ENCODE results near the gene OCIAD1.

Gene OCIAD1

DNA sequence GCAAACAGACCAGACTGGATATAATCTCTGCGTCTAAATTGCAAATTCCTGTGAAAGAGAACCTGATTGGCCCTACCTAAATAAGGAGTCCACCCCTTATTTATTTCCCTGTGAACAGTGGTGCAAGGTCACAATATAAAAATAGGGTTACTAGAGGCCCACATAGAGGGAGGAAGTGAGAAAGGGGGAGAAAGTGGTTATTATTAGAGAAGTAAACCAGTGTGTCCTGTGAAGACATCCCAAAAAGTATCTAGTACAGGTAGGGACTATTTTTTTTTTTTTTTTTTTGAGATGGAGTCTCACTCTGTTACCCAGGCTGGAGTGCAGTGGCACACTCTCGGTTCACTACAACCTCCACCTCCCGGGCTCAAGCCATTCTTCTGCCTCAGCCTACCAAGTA is 35.8 kb upstream of the OCIAD1 start:
- H3K36me3 ChIP-seq (ENCODE audit: insufficient read depth): no peaks in the 10 kb centered on the region
- H3K4me2 ChIP-seq: no peak overlapping the region
- no peak overlapping the region for H3K4me3 ChIP-seq (IDR thresholded peaks at IDR 0.05; ENCODE audit: insufficient read depth, low read depth, low read length)
- no peaks in the 10 kb centered on the region for H3K79me2 ChIP-seq (ENCODE audit: insufficient read depth, low read depth)
- H3K4me1 ChIP-seq (ENCODE audit: low read depth, poor library complexity, severe bottlenecking): peaks cover 11% of the 10 kb centered on the region
- H3K9ac ChIP-seq: no peak overlapping the region
- no peak overlapping the region for H3K27ac ChIP-seq
- H4K20me1 ChIP-seq (ENCODE audit: insufficient read depth): no peaks in the 10 kb centered on the region
- TF ChIP-seq, protein P1, sequence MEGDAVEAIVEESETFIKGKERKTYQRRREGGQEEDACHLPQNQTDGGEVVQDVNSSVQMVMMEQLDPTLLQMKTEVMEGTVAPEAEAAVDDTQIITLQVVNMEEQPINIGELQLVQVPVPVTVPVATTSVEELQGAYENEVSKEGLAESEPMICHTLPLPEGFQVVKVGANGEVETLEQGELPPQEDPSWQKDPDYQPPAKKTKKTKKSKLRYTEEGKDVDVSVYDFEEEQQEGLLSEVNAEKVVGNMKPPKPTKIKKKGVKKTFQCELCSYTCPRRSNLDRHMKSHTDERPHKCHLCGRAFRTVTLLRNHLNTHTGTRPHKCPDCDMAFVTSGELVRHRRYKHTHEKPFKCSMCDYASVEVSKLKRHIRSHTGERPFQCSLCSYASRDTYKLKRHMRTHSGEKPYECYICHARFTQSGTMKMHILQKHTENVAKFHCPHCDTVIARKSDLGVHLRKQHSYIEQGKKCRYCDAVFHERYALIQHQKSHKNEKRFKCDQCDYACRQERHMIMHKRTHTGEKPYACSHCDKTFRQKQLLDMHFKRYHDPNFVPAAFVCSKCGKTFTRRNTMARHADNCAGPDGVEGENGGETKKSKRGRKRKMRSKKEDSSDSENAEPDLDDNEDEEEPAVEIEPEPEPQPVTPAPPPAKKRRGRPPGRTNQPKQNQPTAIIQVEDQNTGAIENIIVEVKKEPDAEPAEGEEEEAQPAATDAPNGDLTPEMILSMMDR (conservative IDR thresholded peaks at IDR 0.05; ENCODE audit: low read depth, low read length): no peak
- no peak overlapping the region for H2AFZ ChIP-seq (ENCODE audit: low read depth)
- no peaks in the 10 kb centered on the region for H3K27me3 ChIP-seq (ENCODE audit: insufficient read depth, low read depth)

DNA sequence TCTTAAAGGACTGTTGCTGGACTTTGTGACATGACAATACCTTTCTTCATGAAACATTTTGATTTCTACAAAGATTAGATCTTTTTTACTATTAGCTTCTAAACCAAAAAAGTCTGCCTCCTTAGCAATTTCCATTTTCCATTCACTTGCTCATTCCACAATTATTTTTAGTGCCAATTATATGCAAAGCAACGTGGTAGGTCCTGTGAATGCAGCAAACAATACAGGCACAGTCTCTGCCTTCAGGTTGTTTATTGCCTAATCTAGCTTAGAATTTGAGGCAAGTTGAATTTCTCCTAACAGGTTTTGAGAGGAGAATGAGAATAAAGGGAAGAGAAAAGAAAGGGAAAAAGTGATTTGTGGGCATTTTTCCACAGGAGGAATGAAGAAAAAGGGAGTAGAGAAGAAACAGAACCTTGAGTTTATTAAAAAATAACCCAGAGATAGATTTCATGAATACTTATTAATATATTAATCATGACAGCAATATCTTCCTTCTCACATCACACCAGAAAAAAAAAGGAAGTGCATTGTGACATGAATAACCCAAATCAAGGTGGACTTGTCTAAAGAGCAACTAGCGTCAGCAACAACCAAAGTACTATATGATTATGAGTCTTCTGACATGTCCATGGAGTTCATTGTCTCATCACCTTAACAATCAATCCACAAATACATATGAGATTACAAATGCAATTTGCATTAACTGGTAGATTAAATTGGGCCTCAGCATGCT is 34.5 kb upstream of the OCIAD1 start:
- TF ChIP-seq, protein P1 (conservative IDR thresholded peaks at IDR 0.05; ENCODE audit: low read depth, low read length): no peak
- H3K4me1 ChIP-seq (ENCODE audit: low read depth, poor library complexity, severe bottlenecking): peaks cover 11% of the 10 kb centered on the region
- H2AFZ ChIP-seq (ENCODE audit: low read depth): no peak overlapping the region
- no peaks in the 10 kb centered on the region for H3K27me3 ChIP-seq (ENCODE audit: insufficient read depth, low read depth)
- H3K9ac ChIP-seq: no peak overlapping the region
- no peaks in the 10 kb centered on the region for H3K36me3 ChIP-seq (ENCODE audit: insufficient read depth)
- no peaks in the 10 kb centered on the region for H4K20me1 ChIP-seq (ENCODE audit: insufficient read depth)
- H3K4me2 ChIP-seq: no peak overlapping the region
- H3K79me2 ChIP-seq (ENCODE audit: insufficient read depth, low read depth): no peaks in the 10 kb centered on the region
- H3K27ac ChIP-seq: no peak overlapping the region
- H3K4me3 ChIP-seq (IDR thresholded peaks at IDR 0.05; ENCODE audit: insufficient read depth, low read depth, low read length): no peak overlapping the region

DNA sequence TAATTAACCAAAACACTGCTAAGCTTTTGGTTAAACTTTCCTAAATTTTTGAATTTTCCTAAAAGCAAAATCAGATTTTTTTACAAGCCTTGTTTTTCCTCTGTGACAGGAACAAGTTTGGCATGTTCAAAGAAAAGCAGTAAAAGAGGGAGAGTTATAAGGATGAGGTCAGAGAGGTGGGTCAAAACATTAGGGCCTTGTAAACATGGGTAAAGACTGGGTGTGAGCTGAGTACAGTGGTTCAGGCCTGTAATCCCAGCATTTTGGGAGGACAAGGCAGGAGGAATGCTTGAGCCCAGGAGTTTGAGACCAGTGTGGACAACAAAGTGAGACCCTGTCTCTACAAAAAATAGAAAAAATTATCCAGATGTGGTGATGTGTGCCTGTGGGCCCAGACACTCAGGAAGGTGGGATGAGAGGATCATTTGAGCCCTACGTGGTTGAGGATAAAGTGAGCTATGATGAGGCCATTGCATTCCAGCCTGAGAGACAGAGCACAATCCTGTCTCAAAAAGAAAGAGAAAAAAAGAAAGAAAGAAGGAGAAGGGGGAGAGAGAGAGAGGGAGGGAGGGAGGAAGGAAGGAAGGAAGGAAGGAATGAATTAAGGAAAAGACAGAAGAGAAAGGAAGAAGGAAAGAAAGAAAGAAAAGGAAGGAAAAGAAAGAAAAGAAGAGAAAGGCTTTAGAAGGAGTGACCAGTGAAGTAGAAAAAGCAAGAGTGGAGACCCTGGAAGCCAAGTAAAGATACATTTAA is 33.8 kb upstream of the OCIAD1 start:
- no peak overlapping the region for H3K27ac ChIP-seq
- no peaks in the 10 kb centered on the region for H3K79me2 ChIP-seq (ENCODE audit: insufficient read depth, low read depth)
- H3K4me3 ChIP-seq (IDR thresholded peaks at IDR 0.05; ENCODE audit: insufficient read depth, low read depth, low read length): no peak overlapping the region
- H3K27me3 ChIP-seq (ENCODE audit: insufficient read depth, low read depth): no peaks in the 10 kb centered on the region
- no peak overlapping the region for H3K4me2 ChIP-seq
- no peak overlapping the region for H3K9ac ChIP-seq
- H2AFZ ChIP-seq (ENCODE audit: low read depth): peak overlapping the region; percentile 18; the same call in 1 of the 2 replicates
- H3K36me3 ChIP-seq (ENCODE audit: insufficient read depth): no peaks in the 10 kb centered on the region
- TF ChIP-seq, protein P1 (conservative IDR thresholded peaks at IDR 0.05; ENCODE audit: low read depth, low read length): no peak
- H3K4me1 ChIP-seq (ENCODE audit: low read depth, poor library complexity, severe bottlenecking): peaks cover 8% of the 10 kb centered on the region
- no peaks in the 10 kb centered on the region for H4K20me1 ChIP-seq (ENCODE audit: insufficient read depth)

DNA sequence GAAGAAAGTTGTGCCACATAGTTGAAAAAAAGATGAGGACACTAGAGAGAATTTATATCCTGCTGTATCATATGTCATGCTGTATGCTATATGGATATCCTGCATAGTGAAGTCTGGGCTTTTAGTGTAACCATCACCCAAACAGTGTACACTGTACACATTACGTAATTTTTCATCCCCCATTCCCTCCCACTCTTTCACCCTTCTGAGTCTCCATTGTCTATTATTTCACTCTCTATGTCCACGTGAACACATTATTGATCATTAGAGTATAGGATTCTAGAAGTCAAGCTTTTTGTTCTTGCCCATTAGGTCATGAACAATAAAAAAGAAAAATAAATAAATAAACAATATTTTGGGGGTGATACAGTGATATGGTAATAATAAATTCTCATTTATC is 32.8 kb upstream of the OCIAD1 start:
- Histone ChIP-seq H3K36me3 (ENCODE audit: insufficient read depth) (no peaks in the 10 kb centered on the region), H3K4me3 (IDR thresholded peaks at IDR 0.05; ENCODE audit: insufficient read depth, low read depth, low read length) (no peak overlapping the region), H2AFZ (ENCODE audit: low read depth) (no peak overlapping the region), H3K4me1 (ENCODE audit: low read depth, poor library complexity, severe bottlenecking) (peaks cover 7% of the 10 kb centered on the region), H3K27me3 (ENCODE audit: insufficient read depth, low read depth) (no peaks in the 10 kb centered on the region), H3K9ac (no peak overlapping the region), H3K4me2 (no peak overlapping the region), H3K27ac (no peak overlapping the region), H3K79me2 (ENCODE audit: insufficient read depth, low read depth) (no peaks in the 10 kb centered on the region), H4K20me1 (ENCODE audit: insufficient read depth) (no peaks in the 10 kb centered on the region)
- TF ChIP-seq, protein P1 (conservative IDR thresholded peaks at IDR 0.05; ENCODE audit: low read depth, low read length): no peak

Measured in KMS-11 (cell line).